Body of pancreas (tissue), 4 donors: ENCODE measurements around the gene FDPS. TPM values are rescaled to one million over a fixed set of nuclear protein-coding genes. Genes with fewer than 3 reads are reported as not detected.

Source experiments
- ATAC-seq: fragments of 150-250 bp; one replicate; pipeline ENCODE4 v1.9.1; 2016
- DNase-seq, 4 donors: peaks; one replicate each; pipeline ENCODE4 v3.0.0-alpha.2; 2019
- H3K27ac ChIP-seq, 4 donors: fragments of 200-600 bp; sonication (generic); 1 replicate in 3 of 4; 2 replicates in 1 of 4; pipeline versions ENCODE4 v1.5.1 to v1.6.1; 2016 to 2019; ENCODE audit warnings: mild to moderate bottlenecking in 1 of 4, mixed read lengths in 1 of 4, moderate library complexity in 1 of 4
- H3K27me3 ChIP-seq, 2 donors: fragments of 200-600 bp; sonication (generic); one replicate each; pipeline ENCODE4 v1.6.0; 2016; ENCODE audit warnings: mild to moderate bottlenecking in 1 of 2
- H3K36me3 ChIP-seq, 2 donors: fragments of 200-600 bp; sonication (generic); replicated peaks in 1 of 2; 2 replicates each; pipeline ENCODE4 v1.5.1; 2016; ENCODE audit warnings: low read depth in 2 of 2; ENCODE audit not compliant: insufficient read depth in 1 of 2
- H3K4me1 ChIP-seq: fragments of 200-600 bp; sonication (generic); one replicate; pipeline ENCODE4 v1.6.0; 2016
- H3K4me3 ChIP-seq, 2 donors: fragments of 200-600 bp; sonication (generic); 1 replicate in 1 of 2; 2 replicates in 1 of 2; pipeline ENCODE4 v1.5.1; 2016 to 2019
- H3K9me3 ChIP-seq, 3 donors: fragments of 200-600 bp; sonication (generic); 1 replicate in 2 of 3; 2 replicates in 1 of 3; pipeline ENCODE4 v1.5.1; 2016
- CTCF ChIP-seq, 7 experiments: fragments of 450-650 bp in 4 of 7; fragments of 200-600 bp in 3 of 7; sonication (generic) in 3 of 7; IDR thresholded peaks; one replicate each; pipeline ENCODE4 v1.5.1; 2016 to 2019; ENCODE audit warnings: antibody characterized with exemption in 7 of 7
- POLR2A ChIP-seq, 3 donors: fragments of 450-650 bp; IDR thresholded peaks; one replicate each; pipeline ENCODE4 v1.6.1; 2016; ENCODE audit warnings: antibody characterized with exemption in 3 of 3, mild to moderate bottlenecking in 2 of 3
- WGBS, 2 donors: methylation state at CpG; one replicate each; pipeline ENCODE4 v1.1.5; 2017; 5-methylcytosine and 5-hydroxymethylcytosine counted together
- intact Hi-C: fragments of 100-400 bp; cut with DNase I; formaldehyde crosslinking; loops from one replicate; pipeline ENCODE4 v1.15.1; 2023
- total RNA-seq, 2 donors: library from RNA; depleted of rRNA; stranded (reverse); fragments of >200 nt; gene quantifications; one replicate each; pipeline ENCODE4 v1.1.0, GENCODE V29; 2016

FDPS gene
- total RNA-seq, 2 donors from 2014 or later: 59.7 to 94.3 TPM

GRCh38 chr1:155334962-155335361 is 26.3 kb downstream of the FDPS start:
- H3K27me3 ChIP-seq: no peaks in the 10 kb centered on the region
- no peaks in the 10 kb centered on the region for H3K4me1 ChIP-seq
- no peak overlapping the region for H3K4me3 ChIP-seq
- DNase-seq (no peak), ATAC-seq (no peak)
- H3K36me3 ChIP-seq: peaks cover 8 to 21% of the 10 kb centered on the region in 2 donors
- intact Hi-C loops: no loop called here
- H3K27ac ChIP-seq: no peak overlapping the region
- WGBS, 2 donors: 69 to 81% methylated on average over 1 of the region's 1 CpG
- no peaks in the 10 kb centered on the region for H3K9me3 ChIP-seq
- TF ChIP-seq POLR2A (IDR thresholded peaks at IDR 0.05): no peak
- TF ChIP-seq CTCF (IDR thresholded peaks at IDR 0.05): no peak

- 77 to 88% methylated on average over 8 of the region's 8 CpGs for WGBS, 2 donors
- Histone ChIP-seq H3K36me3 (peaks cover 18 to 44% of the 10 kb centered on the region in 2 donors), H3K27me3 (no peaks in the 10 kb centered on the region), H3K4me1 (no peaks in the 10 kb centered on the region), H3K4me3 (no peak overlapping the region), H3K9me3 (no peaks in the 10 kb centered on the region), H3K27ac (no peak overlapping the region)
- no peak for DNase-seq
- TF ChIP-seq POLR2A (IDR thresholded peaks at IDR 0.05): no peak
- TF ChIP-seq CTCF (IDR thresholded peaks at IDR 0.05): no peak
- intact Hi-C loops: no loop called here
- no peak for ATAC-seq
Measured at GRCh38 chr1:155339515-155340097, 30.9 kb downstream of the FDPS start.

- no peak for DNase-seq
- no peak overlapping the region for H3K27ac ChIP-seq
- TF ChIP-seq POLR2A (IDR thresholded peaks at IDR 0.05): no peak
- no peak for TF ChIP-seq CTCF (IDR thresholded peaks at IDR 0.05)
- 90 to 94% methylated on average over 2 to 3 of the region's 3 CpGs for WGBS, 2 donors
- intact Hi-C loops: no loop called here
- H3K4me3 ChIP-seq: no peak overlapping the region
- no peaks in the 10 kb centered on the region for H3K4me1 ChIP-seq
- H3K9me3 ChIP-seq: no peaks in the 10 kb centered on the region
- H3K27me3 ChIP-seq: no peaks in the 10 kb centered on the region
- H3K36me3 ChIP-seq: peaks cover 18 to 50% of the 10 kb centered on the region in 2 donors
- no peak for ATAC-seq
Measured at GRCh38 chr1:155342842-155343241, 34.2 kb downstream of the FDPS start.

GRCh38 chr1:155352631-155353030 is 44.0 kb downstream of the FDPS start:
- no peak for TF ChIP-seq POLR2A (IDR thresholded peaks at IDR 0.05)
- TF ChIP-seq CTCF (IDR thresholded peaks at IDR 0.05): no peak
- DNase-seq (no peak), ATAC-seq (no peak)
- H3K4me3 ChIP-seq: no peak overlapping the region
- H3K27me3 ChIP-seq: no peaks in the 10 kb centered on the region
- no peaks in the 10 kb centered on the region for H3K4me1 ChIP-seq
- no peak overlapping the region for H3K27ac ChIP-seq
- intact Hi-C loops: no loop called here
- peaks cover 0 to 38% of the 10 kb centered on the region in 2 donors for H3K36me3 ChIP-seq
- no peaks in the 10 kb centered on the region for H3K9me3 ChIP-seq
- WGBS, 2 donors: 85 to 86% methylated on average over 6 of the region's 6 CpGs

- H3K27me3 ChIP-seq: no peaks in the 10 kb centered on the region
- intact Hi-C loops: no loop called here
- ATAC-seq: no peak
- TF ChIP-seq POLR2A (IDR thresholded peaks at IDR 0.05) (no peak), CTCF (IDR thresholded peaks at IDR 0.05) (no peak)
- no peak overlapping the region for H3K4me3 ChIP-seq
- no peak for DNase-seq
- H3K9me3 ChIP-seq: no peaks in the 10 kb centered on the region
- H3K4me1 ChIP-seq: no peaks in the 10 kb centered on the region
- 100% methylated on average over 1 of the region's 1 CpG for WGBS, 2 donors
- H3K27ac ChIP-seq: no peak overlapping the region
- peaks cover 0 to 16% of the 10 kb centered on the region in 2 donors for H3K36me3 ChIP-seq
Measured at GRCh38 chr1:155360051-155360450, 51.4 kb downstream of the FDPS start.
